RKO (cell line): ENCODE results near the gene IMPDH2.

ENCODE experiments used
- DNase-seq: peaks from one replicate; pipeline ENCODE4 v3.0.0-alpha.2; 2016; ENCODE audit warnings: low spot score

Gene IMPDH2

DNA sequence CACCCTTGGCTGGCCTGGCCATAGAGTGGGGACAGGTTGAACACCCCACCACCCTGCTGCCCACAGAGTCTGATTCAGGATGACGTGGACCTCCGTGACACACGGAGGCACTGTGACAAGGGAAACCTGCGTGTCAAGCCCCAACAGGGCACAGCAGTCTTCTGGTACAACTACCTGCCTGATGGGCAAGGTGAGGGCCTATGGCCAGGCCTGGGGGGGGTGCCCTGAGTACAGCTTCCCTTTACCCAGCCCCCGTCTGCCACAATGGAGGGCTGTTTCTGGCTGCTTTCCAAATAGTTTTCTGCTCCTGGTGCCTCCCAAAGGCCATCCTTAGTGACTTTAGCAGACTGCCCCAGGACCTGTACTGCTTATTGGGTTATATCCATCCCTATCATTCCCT lies 23.2 kb downstream of the IMPDH2 start:
- no peak for DNase-seq

DNA sequence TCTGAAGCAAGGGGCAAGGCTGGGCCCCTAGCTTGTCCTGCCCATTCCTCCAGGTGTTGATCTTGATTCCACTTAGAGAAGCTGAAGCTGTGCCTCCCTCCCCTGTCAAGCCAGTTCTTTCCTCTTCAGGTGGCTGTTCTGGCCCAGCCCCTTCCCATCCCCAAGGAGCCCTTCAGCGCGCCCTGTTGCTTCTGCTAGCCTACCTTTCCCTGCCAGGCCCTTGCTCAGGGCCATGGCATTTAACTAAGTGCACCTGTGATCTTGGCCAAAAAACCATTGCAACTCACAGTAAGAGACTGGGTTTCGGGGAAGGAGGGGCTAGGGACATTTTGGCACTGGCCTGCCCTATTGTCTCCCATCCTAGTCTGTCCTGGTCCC lies 23.9 kb downstream of the IMPDH2 start:
- DNase-seq = no peak

DNA sequence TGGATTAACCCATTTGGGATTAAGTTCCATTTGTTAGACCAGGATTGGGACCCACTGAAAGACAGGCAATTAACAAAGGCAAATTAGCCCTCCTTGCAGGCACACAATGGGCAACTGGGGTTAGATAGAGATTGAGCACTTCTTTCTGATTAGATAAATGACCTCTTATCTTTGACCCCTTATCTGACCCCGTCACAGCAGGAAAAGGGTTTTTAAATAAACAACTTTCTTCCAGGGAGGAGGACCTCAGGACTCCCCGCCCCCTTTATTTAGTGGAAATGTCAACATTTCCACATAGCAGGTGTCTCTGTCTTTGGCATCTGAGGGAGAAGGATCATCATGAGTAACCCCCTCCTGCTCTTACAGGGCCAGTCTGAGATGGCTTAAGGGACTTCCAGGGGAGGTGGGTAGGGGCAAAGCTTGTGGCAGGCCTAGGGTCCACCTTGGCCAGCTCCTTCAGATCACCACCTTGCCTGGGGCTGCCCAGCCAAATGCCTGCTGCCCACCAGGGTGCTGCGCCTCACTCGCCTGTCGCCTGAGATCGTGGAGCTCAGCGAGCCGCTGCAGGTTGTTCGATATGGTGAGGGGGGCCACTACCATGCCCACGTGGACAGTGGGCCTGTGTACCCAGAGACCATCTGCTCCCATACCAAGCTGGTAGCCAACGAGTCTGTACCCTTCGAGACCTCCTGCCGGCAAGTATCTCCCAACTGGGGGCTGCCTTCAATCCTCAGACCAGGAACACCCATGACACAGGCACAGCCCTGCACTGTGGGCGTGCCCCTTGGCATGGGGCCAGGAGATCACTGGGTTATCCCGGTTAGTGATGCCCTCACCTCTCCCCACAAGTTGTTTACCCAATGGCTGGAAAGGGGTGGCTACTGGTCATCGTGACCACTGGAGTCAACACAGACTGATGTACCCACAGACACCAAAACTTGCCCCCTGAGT lies 24.6 kb downstream of the IMPDH2 start:
- DNase-seq = no peak

DNA sequence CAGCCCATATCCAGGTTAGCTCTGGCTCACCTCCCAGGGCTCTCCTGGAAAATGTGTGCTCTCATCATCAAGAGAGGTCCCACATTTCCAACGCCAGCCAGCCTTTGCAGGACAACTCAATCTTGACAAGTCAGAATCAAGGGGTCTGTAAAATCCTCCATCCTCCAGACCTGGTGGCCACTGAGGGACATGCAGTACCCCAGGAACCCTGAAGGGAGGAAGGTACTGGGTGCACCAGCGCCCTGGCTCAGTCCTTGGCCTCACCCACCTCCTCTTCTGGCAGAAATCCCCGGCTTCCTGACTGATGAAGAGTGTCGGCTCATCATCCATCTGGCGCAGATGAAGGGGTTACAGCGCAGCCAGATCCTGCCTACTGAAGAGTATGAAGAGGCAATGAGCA lies 28.0 kb downstream of the IMPDH2 start:
- no peak for DNase-seq

DNA sequence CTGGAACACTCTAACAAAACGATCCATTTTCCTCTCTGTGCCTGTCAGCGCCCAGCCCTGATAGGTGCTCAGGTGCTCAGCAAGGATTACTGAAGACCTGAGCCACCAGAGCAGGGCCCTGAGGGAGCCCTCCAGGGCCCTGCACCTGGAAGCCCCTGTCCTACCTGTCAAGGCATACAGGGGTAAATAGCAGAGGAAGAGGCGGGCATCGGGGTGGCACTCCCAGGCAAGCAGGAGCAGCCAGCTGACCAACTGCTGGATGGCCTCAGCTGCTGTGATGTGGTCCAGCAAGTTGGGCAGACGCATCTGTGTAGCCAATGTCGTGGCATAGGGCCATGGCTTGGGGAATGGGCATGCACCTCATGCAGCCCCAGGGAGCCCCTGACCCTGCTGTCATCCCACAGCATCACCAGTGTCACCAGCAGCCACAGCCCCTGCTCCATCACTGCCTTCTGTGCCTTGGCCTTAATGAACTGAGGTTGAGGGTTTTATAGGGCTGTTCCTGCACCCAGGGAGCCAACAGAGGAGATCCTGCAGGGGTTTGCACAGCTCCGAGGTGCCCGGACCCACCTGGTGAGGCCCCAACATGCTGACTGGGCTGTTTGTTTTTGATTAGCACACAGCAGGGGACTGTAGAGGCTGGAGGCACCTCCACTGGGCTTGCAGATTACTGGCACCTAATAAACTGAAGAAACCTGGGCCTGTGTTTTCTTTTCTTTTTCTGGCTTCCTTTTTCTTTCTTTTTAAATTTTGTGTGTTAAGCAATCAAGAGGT lies 29.9 kb downstream of the IMPDH2 start:
- no peak for DNase-seq

DNA sequence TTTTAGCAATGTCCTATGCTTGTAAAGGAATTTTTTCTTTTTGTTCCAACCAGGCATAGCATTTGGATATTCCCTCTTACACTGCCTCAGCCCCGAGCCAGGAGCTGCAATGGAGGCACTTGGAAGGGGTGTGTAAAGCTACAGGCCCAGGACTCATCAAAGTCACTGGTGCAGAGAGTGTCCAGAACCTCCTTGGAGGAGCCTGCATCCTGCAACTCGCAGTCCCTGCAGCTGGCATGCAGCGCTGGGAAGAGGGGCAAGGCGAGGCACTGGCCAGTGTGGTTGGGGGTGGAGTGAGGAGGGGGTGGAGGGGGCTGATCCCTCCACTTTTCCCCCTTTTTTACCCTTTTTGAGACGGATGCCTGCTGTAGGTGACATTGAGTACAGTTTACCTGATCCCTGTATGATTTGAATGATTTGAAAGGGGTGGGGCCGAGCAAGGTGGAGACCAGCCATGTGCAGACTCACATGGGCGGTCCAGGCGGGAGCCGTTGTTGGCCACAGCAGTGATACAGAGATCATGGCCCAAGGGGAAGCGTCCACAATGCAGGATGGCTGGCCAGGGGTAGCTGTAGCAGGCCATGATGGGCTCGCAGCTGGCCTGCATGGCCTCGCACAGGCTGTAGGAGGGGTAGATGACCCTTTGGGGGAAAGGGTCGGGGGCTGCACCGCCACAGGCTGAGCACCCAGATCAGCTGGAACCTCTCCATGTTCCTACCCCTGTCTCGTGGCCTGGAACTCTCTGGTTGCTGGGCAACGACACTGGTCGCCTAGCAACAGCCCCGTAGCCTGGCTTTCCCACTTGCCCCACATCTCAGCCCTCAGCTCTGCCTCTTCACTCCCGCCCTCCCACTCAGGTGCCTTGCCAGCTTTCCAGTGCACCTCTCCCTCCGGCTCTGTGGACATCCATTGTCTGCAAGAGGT lies 31.2 kb downstream of the IMPDH2 start:
- no peak for DNase-seq

DNA sequence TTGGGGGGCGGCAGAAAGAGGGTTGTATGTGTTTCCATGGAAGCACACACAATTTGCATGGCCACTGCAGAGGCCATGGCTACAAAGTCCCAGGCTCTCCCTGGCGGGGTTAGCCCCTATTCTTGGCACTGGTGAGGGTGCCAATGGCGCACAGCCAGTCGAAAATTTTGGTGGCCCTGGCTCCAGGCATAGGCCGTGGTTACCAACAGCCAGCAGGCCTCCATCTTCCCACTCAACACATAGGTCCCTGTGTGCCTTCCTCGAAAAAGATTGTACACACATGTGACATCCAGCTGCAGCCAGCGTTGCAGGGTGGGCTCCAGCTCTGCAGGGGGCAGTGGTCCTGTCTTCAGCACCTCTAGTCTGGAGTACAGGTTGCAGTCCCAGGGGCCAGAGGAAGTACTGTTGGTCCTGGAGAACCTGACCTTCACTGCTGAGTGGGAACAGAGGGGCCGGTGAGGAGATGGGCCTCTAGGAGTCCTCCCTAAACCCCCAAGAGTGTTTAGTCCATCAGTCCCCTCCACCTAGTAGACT lies 32.0 kb downstream of the IMPDH2 start:
- no peak for DNase-seq

DNA sequence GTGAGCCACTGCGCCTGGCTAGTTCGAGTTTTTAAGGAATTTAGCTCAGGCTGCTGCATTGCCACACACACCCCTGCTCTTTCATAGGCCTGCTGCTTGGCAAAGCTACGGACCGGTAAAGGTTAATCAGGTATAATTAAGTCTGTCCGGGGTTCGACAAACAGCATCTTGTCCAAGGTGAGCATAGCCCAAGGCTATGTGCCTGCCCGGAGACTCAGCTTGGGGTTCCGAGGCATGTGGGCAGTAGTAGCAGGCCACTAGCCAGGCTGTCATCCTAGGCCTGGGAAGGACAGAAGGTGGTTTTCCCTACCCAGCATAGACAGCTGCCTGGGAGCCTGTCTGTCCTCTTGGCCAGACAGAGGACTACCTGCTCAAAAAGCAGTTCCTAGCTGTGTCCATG lies 32.6 kb downstream of the IMPDH2 start:
- no peak for DNase-seq

DNA sequence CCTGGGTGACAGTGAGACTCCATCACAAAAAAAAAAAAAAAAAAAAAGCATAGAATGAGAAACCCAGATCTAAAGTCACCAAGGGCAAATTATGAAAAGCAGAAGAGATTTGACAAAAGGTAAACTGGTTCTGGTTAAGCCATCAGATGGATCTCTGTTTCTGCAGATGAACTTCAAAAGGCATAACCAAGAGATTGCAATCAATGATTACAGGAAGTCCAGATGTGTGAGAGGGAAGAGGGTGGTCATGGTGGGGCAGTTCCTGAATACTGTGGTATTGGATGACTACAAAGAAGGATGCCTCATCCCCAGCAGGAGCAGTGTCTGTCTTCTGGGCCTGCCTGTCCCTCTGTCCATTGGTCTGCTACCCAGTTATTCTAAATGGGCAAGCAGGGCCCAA lies 35.4 kb downstream of the IMPDH2 start:
- no peak for DNase-seq

DNA sequence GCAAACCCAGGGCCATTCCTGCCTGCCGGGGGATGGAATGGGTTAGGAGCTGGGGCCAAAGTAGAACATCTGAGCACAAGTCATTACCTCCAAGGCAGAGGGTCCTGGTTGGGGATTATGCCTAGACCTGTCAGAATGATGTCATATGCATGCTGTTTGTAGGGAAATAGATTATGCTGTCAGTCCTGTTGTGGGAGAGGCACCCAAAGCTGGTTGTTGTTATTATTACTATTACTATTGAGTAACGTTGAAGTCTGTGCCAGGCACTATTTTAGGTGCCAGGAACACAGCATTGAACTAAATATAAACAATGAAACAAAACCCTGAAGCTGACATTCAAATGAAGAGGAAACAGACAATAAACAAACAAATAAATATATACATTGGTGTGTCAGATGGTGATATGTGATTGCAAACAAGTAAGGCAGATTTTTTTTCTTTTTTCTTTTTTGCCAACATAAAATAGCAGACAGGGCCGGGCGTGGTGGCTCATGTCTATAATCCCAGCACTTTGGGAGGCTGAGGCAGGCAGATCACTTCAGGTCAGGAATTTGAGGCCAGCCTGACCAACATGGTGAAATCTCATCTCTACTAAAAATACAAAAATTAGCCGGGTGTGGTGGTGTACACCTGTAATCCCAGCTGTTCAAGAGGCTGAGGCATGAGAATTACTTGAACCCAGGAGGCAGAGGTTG lies 37.2 kb downstream of the IMPDH2 start:
- no peak for DNase-seq

DNA sequence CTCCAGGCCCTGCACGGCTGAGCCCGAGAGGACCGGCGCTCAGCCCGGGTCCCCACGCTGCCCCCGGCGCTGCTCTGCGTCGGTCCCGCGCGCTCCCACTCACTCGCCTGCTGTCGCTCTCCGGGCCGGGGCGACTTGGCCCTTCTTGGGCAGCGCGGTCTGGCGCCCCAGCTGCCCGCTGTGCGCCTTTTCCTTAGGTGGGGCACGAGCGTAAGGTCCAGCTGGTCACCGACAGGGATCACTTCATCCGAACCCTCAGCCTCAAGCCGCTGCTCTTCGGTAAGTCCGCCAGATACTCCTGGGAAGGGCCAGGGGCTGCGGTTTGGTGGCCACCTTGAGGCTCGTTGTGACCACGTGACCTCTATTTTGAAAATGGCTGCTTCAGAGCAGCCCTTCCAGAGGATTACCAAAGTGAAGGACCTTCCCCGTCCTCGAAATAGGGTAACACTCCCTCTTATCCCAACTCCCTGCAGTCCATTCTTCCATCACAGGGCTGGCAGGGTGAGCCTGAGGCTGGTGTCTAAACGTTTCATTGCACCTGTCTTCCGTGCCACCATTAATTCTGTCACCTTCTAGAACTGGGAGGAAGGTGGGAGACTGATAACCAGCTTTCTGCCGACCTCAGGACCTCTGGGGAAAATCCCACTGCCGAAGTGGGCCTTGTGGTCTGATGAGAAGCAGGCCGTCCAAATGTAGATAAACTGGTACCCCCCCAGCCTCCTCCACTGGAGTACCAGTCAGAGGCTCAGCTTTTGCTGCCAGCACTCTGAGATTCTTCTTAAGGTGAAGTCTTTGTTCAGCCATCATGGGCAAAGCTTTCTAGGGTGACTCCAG lies 38.3 kb downstream of the IMPDH2 start:
- DNase-seq = peak; percentile 44

DNA sequence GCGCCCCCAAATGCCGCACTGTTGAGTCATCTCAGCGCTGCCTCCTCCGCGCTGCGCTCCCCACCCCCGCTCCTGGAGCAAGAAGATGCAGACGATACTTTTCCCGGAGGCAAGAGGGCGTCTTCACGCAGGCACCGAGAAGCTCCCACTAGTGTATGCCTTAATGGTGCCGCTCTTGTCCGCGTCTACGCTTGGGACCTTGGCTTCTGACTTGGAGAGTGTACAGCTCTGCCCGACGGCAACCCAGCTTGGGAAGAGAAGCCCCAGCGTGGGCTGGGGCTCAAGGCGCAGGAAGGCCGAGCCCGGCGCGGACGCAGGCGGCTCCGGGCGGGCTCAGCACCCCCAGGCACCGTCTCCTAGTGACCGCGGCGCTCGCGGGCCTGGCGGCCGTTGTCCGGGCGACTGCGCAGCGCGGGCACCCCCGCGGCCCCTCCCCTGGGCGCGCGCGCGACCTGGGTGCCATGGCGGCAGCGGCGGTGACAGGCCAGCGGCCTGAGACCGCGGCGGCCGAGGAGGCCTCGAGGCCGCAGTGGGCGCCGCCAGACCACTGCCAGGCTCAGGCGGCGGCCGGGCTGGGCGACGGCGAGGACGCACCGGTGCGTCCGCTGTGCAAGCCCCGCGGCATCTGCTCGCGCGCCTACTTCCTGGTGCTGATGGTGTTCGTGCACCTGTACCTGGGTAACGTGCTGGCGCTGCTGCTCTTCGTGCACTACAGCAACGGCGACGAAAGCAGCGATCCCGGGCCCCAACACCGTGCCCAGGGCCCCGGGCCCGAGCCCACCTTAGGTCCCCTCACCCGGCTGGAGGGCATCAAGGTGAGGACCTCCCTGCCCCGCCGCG lies 39.2 kb downstream of the IMPDH2 start, which contains the start of gene P4HTM:
P4HTM (plus strand) TSS at position 446 of the 840 bp plus-strand sequence; CDS start at position 462, 16 bp downstream.
- DNase-seq = peak; percentile 94

DNA sequence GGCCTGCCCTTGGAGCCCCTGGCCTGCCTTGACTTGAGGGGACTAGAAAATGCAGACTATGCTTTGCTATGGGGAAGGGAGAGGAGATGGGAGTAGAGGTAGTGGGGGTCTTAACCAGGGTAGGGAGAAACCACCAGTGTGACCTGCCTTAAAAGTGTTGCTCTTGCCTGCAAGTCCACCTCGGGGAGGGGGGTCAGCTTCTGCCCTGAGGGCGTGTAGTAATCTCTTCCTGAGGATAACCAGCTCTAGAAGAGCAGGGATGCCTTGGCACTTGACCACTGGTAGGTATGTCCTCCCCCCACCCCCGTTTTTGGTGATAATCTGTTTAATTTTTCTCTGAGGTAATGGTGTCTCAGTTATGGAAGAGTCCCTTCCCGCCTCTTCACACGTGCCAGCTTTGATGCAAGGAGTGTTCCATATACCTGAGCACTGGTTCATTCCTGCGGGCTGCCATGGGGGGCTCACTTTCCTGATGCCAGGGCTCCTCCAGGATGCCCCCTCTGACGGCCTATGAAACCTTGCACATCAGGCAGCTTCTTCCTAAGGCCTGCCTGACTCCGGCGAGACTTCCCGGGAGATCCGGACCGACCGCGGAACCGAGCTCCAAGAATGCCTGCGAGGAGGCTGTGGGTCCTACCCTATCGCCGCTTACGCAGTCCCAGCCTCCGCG lies 39.9 kb downstream of the IMPDH2 start:
- DNase-seq = peak; percentile 49

DNA sequence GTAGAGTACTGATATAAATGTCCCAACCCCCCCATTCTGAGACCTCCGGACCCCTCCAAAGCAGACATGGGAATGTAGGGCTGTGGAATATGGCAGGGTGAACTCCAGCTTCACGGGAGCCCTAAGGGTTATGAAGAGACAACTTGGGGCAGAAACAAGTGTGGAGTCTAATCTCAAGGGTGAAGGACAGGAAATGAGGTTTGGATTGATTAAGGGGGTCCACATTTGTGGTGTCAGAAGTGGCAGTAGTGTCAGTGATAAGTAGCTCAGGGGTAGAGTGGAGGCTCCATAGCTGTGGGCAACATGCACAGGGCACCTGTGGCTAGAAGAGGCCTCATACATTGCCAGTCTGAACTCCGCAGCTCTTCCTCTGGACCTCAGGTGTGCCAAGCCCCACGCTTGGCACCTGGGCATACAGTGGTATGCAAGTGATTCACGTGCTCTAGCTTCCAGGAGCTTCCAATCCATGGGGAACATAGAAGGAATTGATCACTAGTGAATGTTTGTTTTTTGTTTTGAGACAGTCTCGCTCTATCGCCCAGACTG lies 43.3 kb downstream of the IMPDH2 start:
- no peak for DNase-seq

DNA sequence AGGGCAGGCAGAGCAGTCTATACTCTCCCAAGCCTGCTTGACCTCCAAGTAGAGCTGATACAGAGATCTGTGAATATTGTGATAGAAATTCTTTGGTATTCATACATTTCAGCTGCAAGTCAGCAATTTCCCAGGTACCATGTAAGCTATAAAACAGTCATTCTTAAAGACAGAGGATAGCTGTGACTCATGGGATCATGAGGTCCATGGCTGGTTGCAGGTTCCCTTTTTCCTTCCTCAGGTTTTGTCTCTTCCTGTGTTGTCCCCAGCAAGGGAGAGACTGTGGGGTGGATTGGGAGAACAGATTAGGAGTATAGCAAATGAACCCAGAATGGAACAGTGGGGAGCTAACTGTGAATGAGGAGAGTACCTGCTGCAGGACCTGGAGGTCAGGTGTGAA lies 44.5 kb downstream of the IMPDH2 start:
- DNase-seq = no peak

DNA sequence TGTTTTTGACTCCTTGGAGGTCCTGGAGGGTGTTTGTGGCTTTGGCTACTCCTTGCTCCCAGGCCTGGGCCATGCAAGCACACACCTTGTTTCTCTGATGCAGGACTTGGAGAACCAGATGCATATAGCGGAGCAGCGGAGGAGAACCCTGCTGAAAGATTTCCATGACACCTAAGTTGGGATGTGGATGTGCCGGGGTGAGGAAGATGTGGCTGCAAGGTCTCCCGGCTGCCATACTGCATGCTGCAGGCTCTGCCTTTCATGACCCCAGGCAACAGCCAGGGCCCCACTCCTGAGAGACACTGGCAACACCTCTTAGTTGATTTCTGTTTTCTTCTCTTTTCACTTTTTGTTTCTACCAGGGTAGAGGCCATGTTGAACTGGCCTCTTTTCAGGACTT lies 46.1 kb downstream of the IMPDH2 start:
- no peak for DNase-seq

DNA sequence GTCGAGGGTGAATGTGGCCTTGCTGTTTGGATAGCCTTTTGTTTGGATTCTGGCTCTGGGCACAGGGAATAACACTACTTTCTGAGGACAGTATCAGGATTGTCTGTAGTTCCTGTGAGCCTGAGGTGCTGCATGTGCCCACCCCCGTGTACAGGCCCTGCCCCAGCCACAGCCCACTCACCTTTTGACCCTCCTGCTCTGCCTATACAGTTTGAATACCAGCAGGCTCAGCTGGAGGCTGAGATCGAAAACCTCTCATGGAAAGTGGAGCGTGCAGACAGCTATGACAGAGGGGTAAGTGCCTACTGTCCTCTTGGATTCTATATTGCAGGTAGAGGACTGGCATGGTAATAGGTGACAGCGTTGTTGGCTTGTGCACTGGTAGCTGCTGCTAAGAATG lies 46.5 kb downstream of the IMPDH2 start:
- no peak for DNase-seq

DNA sequence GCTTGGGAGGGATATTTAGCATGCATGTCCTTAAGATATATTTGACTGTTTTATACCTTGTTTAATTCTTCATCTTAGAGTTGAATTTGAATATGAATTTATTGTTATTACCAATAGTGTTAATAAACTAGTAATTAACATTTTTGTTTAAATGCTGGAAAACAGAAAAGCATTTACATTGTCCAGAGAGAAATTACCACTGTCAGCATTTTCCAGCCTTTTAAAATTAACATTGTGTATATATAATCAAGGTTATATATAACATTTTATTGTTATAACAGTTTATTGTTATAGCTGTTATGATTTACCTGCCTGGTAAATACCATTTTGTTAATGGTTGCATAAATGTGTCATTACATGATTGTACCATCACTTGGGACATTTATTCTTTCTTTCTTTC lies 47.2 kb downstream of the IMPDH2 start:
- DNase-seq = no peak
